OCI-LY1 (cell line): ENCODE results near the gene METTL25B.

Source experiments
- EZH2 ChIP-seq: fragments of 200-600 bp; sonication (generic), shearing (Covaris generic); IDR thresholded peaks from 2 replicates; pipeline ENCODE4 v1.8.0; 2017; ENCODE audit warnings: borderline replicate concordance, mixed run types, mild to moderate bottlenecking, antibody characterized with exemption, low read length, moderate library complexity, mixed read lengths
- TF ChIP-seq, protein P1 (sequence below): fragments of 200-600 bp; sonication (generic), shearing (Covaris generic); IDR thresholded peaks from 2 replicates; pipeline ENCODE4 v1.5.1; 2017; ENCODE audit warnings: mild to moderate bottlenecking, antibody characterized with exemption, low read length, moderate library complexity, mixed read lengths

DNA sequence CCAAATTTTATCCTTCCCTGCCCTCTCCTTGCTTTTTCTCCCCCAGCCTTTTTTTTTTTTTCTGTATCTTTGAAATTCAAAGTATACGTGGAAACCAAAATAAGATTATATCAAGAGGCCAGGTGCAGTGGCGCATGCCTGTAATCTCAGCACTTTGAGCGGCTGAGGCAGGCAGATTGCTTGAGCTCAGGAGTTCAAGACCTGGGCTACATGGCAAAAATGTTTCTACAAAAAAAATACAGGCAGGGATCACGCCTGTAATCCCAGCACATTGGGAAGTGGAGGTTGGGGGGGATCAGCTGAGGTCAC, 32.5 kb downstream of the METTL25B start:
- TF ChIP-seq, protein P1, sequence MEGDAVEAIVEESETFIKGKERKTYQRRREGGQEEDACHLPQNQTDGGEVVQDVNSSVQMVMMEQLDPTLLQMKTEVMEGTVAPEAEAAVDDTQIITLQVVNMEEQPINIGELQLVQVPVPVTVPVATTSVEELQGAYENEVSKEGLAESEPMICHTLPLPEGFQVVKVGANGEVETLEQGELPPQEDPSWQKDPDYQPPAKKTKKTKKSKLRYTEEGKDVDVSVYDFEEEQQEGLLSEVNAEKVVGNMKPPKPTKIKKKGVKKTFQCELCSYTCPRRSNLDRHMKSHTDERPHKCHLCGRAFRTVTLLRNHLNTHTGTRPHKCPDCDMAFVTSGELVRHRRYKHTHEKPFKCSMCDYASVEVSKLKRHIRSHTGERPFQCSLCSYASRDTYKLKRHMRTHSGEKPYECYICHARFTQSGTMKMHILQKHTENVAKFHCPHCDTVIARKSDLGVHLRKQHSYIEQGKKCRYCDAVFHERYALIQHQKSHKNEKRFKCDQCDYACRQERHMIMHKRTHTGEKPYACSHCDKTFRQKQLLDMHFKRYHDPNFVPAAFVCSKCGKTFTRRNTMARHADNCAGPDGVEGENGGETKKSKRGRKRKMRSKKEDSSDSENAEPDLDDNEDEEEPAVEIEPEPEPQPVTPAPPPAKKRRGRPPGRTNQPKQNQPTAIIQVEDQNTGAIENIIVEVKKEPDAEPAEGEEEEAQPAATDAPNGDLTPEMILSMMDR: no peak
- no peak for TF ChIP-seq EZH2
